DOHH2 (cell line): Measurements from ENCODE around the gene ECSIT.
"Not testable (repeated sequence)": the region's sequence is repeated elsewhere in the genome, so short reads cannot be mapped to it uniquely, and the experiment has no call there.

Experiments used
- H3F3A ChIP-seq: fragments of 200-600 bp; sonication (generic), shearing (Covaris generic); 2 replicates; pipeline ENCODE4 v1.6.0; 2016; ENCODE audit warnings: antibody characterized with exemption, mild to moderate bottlenecking; ENCODE audit not compliant: control insufficient read depth, insufficient read depth
- H3K27ac ChIP-seq: fragments of 200-600 bp; sonication (generic); 2 replicates; pipeline ENCODE4 v1.5.1; 2014; ENCODE audit warnings: low read depth, mild to moderate bottlenecking, low read length, moderate library complexity
- H3K27me3 ChIP-seq: fragments of 200-600 bp; sonication (generic); 2 replicates; pipeline ENCODE4 v1.6.1; 2014; ENCODE audit warnings: mild to moderate bottlenecking, low read length, mixed read lengths; ENCODE audit not compliant: control insufficient read depth
- H3K36me3 ChIP-seq: fragments of 200-600 bp; sonication (generic); 2 replicates; pipeline ENCODE4 v1.6.1; 2014; ENCODE audit warnings: mild to moderate bottlenecking, low read length, moderate library complexity, mixed read lengths; ENCODE audit not compliant: control insufficient read depth
- H3K4me1 ChIP-seq: fragments of 200-600 bp; sonication (generic); 2 replicates; pipeline ENCODE4 v1.6.1; 2014; ENCODE audit warnings: mild to moderate bottlenecking, low read length, mixed read lengths; ENCODE audit not compliant: control insufficient read depth
- H3K4me2 ChIP-seq: fragments of 200-600 bp; sonication (generic); 2 replicates; pipeline ENCODE4 v1.6.0; 2014; ENCODE audit warnings: mild to moderate bottlenecking, low read length, moderate library complexity
- H3K4me3 ChIP-seq: fragments of 200-600 bp; sonication (generic); 2 replicates; pipeline ENCODE4 v1.5.1; 2014; ENCODE audit warnings: mild to moderate bottlenecking, low read length, mixed read lengths
- H3K79me2 ChIP-seq: fragments of 200-600 bp; sonication (generic); 2 replicates; pipeline ENCODE4 v1.6.1; 2014; ENCODE audit warnings: mild to moderate bottlenecking, low read length, mixed read lengths; ENCODE audit not compliant: control insufficient read depth
- H3K9me2 ChIP-seq: fragments of 200-600 bp; sonication (generic); replicated peaks from 2 replicates; pipeline ENCODE4 v1.6.1; 2014; ENCODE audit warnings: mild to moderate bottlenecking, low read length, mixed read lengths; ENCODE audit not compliant: control insufficient read depth
- H3K9me3 ChIP-seq: fragments of 200-600 bp; sonication (generic); 2 replicates; pipeline ENCODE4 v1.6.1; 2014; ENCODE audit warnings: antibody characterized with exemption, low read length, mixed read lengths; ENCODE audit not compliant: control insufficient read depth, insufficient read depth
- H4K20me1 ChIP-seq: fragments of 200-600 bp; sonication (generic); 2 replicates; pipeline ENCODE4 v1.6.0; 2014; ENCODE audit warnings: low read depth, mild to moderate bottlenecking, antibody characterized with exemption, low read length, moderate library complexity; ENCODE audit not compliant: control insufficient read depth, insufficient read depth
- CTCF ChIP-seq: fragments of 200-600 bp; sonication (generic); IDR thresholded peaks from one replicate; pipeline ENCODE4 v1.5.1; 2014; ENCODE audit warnings: antibody characterized with exemption, mild to moderate bottlenecking, low read depth, low read length; ENCODE audit not compliant: poor library complexity, severe bottlenecking
- EZH2phosphoT487 ChIP-seq: fragments of 200-600 bp; sonication (generic); IDR thresholded peaks from 2 replicates; pipeline ENCODE4 v1.6.1; 2017; ENCODE audit warnings: borderline replicate concordance, mild to moderate bottlenecking, antibody characterized with exemption, low read length, moderate library complexity, mixed read lengths

Gene ECSIT

DNA sequence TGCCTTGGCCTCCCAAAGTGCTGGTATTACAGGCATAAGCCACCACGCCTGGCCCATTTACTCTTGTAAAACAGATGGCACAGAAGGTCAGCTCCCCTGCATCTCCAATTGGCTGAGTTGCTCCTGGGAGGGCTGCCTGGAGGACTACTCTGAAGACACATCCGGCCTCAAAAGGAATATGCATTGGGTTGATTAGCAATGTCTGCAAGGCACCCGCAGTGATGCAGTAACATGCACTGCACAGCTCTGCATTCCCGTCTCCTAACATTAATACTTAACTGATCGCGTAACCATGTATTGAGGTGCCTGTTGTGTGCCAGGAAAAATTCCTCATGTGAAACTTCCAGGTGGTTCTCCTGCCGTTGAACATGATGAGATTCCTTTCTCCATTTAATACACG, 53.1 kb downstream of the ECSIT start:
- no peak overlapping the region for H3K4me2 ChIP-seq
- H3K27me3 ChIP-seq = peaks cover 10% of the 10 kb centered on the region
- no peaks in the 10 kb centered on the region for H3K36me3 ChIP-seq
- no peak for TF ChIP-seq CTCF
- no peak for TF ChIP-seq EZH2phosphoT487
- no peaks in the 10 kb centered on the region for H3K79me2 ChIP-seq
- H4K20me1 ChIP-seq = no peaks in the 10 kb centered on the region
- peaks cover 5% of the 10 kb centered on the region; the same call in 1 of the 2 replicates for H3K4me1 ChIP-seq
- H3K4me3 ChIP-seq = no peak overlapping the region
- H3K9me2 ChIP-seq = no peaks in the 10 kb centered on the region
- no peak overlapping the region for H3K27ac ChIP-seq
- peaks cover 4% of the 10 kb centered on the region; the same call in 1 of the 2 replicates for H3F3A ChIP-seq
- H3K9me3 ChIP-seq = no peaks in the 10 kb centered on the region

DNA sequence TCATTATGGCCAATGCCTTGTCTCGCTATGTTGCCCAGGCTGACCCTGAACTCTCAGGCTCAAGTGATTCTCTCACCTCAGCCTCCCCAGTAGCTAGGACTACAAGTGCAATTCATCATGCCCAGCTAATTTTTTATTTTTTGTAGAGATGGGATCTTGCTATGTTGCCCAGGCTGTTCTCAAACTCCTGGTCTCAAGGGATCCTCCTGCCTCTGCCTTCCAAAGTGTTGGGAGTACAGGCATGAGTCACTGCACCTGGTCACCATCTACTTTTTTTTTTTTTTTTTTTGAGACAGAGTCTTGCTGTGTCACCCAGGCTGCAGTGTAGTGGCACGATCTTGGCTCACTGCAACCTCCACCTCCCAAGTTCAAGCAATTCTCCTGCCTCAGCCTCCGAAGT, 53.6 kb downstream of the ECSIT start:
- H3F3A ChIP-seq, H3K27ac ChIP-seq, H3K4me1 ChIP-seq, H3K79me2 ChIP-seq, H3K4me2 ChIP-seq, H4K20me1 ChIP-seq, H3K4me3 ChIP-seq, H3K9me2 ChIP-seq, H3K9me3 ChIP-seq, H3K36me3 ChIP-seq: not testable (repeated sequence)
- peaks cover 10% of the 10 kb centered on the region for H3K27me3 ChIP-seq

GRCh38 chr19:11473725-11474124, 55.2 kb downstream of the ECSIT start:
- Histone ChIP-seq H3K27ac (no peak overlapping the region), H3K79me2 (no peaks in the 10 kb centered on the region), H3K36me3 (no peaks in the 10 kb centered on the region), H3F3A (peaks cover 4% of the 10 kb centered on the region; the same call in 1 of the 2 replicates), H3K4me2 (no peak overlapping the region), H3K9me2 (no peaks in the 10 kb centered on the region), H4K20me1 (no peaks in the 10 kb centered on the region), H3K4me3 (no peak overlapping the region), H3K27me3 (peaks cover 10% of the 10 kb centered on the region), H3K4me1 (peaks cover 2% of the 10 kb centered on the region; the same call in 1 of the 2 replicates), H3K9me3 (no peaks in the 10 kb centered on the region)
- no peak for TF ChIP-seq EZH2phosphoT487
- TF ChIP-seq CTCF = no peak

- H3K9me3 ChIP-seq, H3F3A ChIP-seq, H3K27ac ChIP-seq, H3K27me3 ChIP-seq, H3K79me2 ChIP-seq, H3K36me3 ChIP-seq, H4K20me1 ChIP-seq, H3K4me1 ChIP-seq, H3K4me3 ChIP-seq, H3K9me2 ChIP-seq, H3K4me2 ChIP-seq: not testable (repeated sequence)
Observed at GRCh38 chr19:11468266-11468845, 60.6 kb downstream of the ECSIT start.
